Calu3 (cell line): ENCODE measurements around the gene ASB2. TPM values are rescaled to one million over a fixed set of nuclear protein-coding genes. Genes with fewer than 3 reads are reported as not detected.

Experiments used
- BruUV-seq: library from RNA; stranded (reverse); fragments of 400-500 nt; replicated peaks from 2 replicates; lab custom pipeline; 2021; lab: Mats Ljungman, UMichigan
- CTCF ChIA-PET: fragments of 300-600 bp; sonication (Branson Sonifier 250); formaldehyde crosslinking; loops from one replicate; lab custom pipeline; 2022; ENCODE audit warnings: antibody characterized with exemption; lab: Charles Lee
- DNase-seq: peaks from one replicate; pipeline ENCODE4 v3.0.0; 2022
- H3K27ac Mint-ChIP-seq: one replicate; pipeline ENCODE4 v1.8.0; 2022; ENCODE audit warnings: mixed read lengths; ENCODE audit not compliant: unreplicated experiment
- H3K27me3 Mint-ChIP-seq: one replicate; pipeline ENCODE4 v1.8.0; 2022; ENCODE audit warnings: mixed read lengths; ENCODE audit not compliant: unreplicated experiment
- H3K36me3 Mint-ChIP-seq: one replicate; pipeline ENCODE4 v1.8.0; 2022; ENCODE audit warnings: mild to moderate bottlenecking, moderate library complexity, mixed read lengths; ENCODE audit not compliant: insufficient read depth, unreplicated experiment
- H3K4me1 Mint-ChIP-seq: one replicate; pipeline ENCODE4 v1.8.0; 2022; ENCODE audit warnings: mild to moderate bottlenecking, low read depth, mixed read lengths; ENCODE audit not compliant: unreplicated experiment
- H3K4me3 Mint-ChIP-seq: one replicate; pipeline ENCODE4 v1.8.0; 2022; ENCODE audit warnings: mild to moderate bottlenecking, low read depth, moderate library complexity, mixed read lengths; ENCODE audit not compliant: unreplicated experiment
- H3K9me3 Mint-ChIP-seq: one replicate; pipeline ENCODE4 v1.8.0; 2022; ENCODE audit warnings: low read depth, mixed read lengths; ENCODE audit not compliant: unreplicated experiment
- intact Hi-C: fragments of 100-400 bp; cut with micrococcal nuclease; formaldehyde crosslinking; loops from one replicate; pipeline ENCODE4 v1.10.0; 2022; ENCODE audit not compliant: unreplicated experiment
- total RNA-seq: library from RNA; stranded (reverse); gene quantifications from 2 replicates; pipeline ENCODE4 v1.2.3, GENCODE V29; 2022
- TF ChIP-seq, protein P1 (sequence below): fragments of 200-600 bp; IDR thresholded peaks from one replicate; pipeline ENCODE4 v1.8.0; 2022; ENCODE audit warnings: antibody characterized with exemption; ENCODE audit not compliant: unreplicated experiment

The ASB2 gene
- total RNA-seq, 1 experiment from 2014 or later, result 0.19 TPM

DNA sequence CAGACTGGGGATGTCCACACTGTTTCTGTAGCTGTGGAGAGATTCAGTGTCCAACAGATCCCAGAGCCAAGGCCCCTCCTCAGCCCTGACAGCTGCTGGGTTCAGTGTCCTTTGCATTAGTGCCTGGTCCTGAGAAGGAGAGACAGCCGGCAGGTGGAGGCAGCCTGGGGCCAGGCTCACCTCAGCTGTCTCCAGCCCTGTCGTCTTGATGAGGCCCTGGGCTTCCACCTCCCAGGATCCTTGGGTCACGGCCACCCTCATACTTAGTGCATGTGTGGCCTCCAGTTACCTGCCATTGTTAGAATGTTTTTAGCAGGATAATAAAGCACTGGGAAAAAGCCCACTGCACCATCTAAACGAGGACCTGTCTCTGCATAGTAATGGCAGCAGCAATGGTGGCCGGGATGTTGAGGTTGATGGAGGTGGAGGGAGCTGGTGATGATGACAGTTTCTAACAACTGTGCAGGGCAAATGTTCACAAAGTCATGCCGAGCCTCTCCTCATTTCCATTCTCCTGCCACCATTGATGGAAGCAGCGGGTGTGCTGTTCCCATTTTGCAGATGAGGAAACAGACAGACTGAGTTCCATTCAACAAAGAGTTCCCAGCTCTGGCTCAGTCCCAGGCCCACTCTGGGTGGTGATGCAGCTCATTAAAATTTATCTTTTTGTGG, 17.7 kb downstream of the ASB2 start:
- H3K4me3 Mint-ChIP-seq, result peak overlapping the region; percentile 48
- no peaks in the 10 kb centered on the region for H3K9me3 Mint-ChIP-seq
- intact Hi-C loops, result no loop called here
- H3K4me1 Mint-ChIP-seq, result peaks cover 68% of the 10 kb centered on the region
- peak overlapping the region; percentile 99 for H3K27ac Mint-ChIP-seq
- DNase-seq, result no peak
- CTCF ChIA-PET, result interaction anchor here (0.7 to 2.4 kb wide), 7 partner anchors 10 to 42 kb away, joined by 3 to 16 read pairs (median 3); partner anchors contain the start of gene CCDC197
- BruUV-seq, result TSS peak; percentile 100
- TF ChIP-seq, protein P1, sequence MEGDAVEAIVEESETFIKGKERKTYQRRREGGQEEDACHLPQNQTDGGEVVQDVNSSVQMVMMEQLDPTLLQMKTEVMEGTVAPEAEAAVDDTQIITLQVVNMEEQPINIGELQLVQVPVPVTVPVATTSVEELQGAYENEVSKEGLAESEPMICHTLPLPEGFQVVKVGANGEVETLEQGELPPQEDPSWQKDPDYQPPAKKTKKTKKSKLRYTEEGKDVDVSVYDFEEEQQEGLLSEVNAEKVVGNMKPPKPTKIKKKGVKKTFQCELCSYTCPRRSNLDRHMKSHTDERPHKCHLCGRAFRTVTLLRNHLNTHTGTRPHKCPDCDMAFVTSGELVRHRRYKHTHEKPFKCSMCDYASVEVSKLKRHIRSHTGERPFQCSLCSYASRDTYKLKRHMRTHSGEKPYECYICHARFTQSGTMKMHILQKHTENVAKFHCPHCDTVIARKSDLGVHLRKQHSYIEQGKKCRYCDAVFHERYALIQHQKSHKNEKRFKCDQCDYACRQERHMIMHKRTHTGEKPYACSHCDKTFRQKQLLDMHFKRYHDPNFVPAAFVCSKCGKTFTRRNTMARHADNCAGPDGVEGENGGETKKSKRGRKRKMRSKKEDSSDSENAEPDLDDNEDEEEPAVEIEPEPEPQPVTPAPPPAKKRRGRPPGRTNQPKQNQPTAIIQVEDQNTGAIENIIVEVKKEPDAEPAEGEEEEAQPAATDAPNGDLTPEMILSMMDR, result no peak
- no peaks in the 10 kb centered on the region for H3K27me3 Mint-ChIP-seq
- peaks cover 16% of the 10 kb centered on the region for H3K36me3 Mint-ChIP-seq

- intact Hi-C loops, result no loop called here
- H3K9me3 Mint-ChIP-seq, result no peaks in the 10 kb centered on the region
- BruUV-seq, result no TSS peak
- H3K4me3 Mint-ChIP-seq, result no peak overlapping the region
- peaks cover 16% of the 10 kb centered on the region for H3K36me3 Mint-ChIP-seq
- DNase-seq, result no peak
- CTCF ChIA-PET, result no interaction called here
- peaks cover 61% of the 10 kb centered on the region for H3K4me1 Mint-ChIP-seq
- no peaks in the 10 kb centered on the region for H3K27me3 Mint-ChIP-seq
- no peak overlapping the region for H3K27ac Mint-ChIP-seq
- TF ChIP-seq, protein P1, result no peak
Observed at GRCh38 chr14:93957751-93958566, 18.4 kb downstream of the ASB2 start.

GRCh38 chr14:93957333-93957710, 19.0 kb downstream of the ASB2 start:
- H3K27ac Mint-ChIP-seq, result no peak overlapping the region
- no peak overlapping the region for H3K4me3 Mint-ChIP-seq
- H3K36me3 Mint-ChIP-seq, result peaks cover 16% of the 10 kb centered on the region
- DNase-seq, result no peak
- BruUV-seq, result no TSS peak
- TF ChIP-seq, protein P1, result no peak
- H3K4me1 Mint-ChIP-seq, result peaks cover 56% of the 10 kb centered on the region
- CTCF ChIA-PET, result interaction anchor here (0.6 kb wide), 1 partner anchor 17 kb away, joined by 3 read pairs; no protein-coding TSS in a partner anchor
- no peaks in the 10 kb centered on the region for H3K27me3 Mint-ChIP-seq
- intact Hi-C loops, result no loop called here
- no peaks in the 10 kb centered on the region for H3K9me3 Mint-ChIP-seq

DNA sequence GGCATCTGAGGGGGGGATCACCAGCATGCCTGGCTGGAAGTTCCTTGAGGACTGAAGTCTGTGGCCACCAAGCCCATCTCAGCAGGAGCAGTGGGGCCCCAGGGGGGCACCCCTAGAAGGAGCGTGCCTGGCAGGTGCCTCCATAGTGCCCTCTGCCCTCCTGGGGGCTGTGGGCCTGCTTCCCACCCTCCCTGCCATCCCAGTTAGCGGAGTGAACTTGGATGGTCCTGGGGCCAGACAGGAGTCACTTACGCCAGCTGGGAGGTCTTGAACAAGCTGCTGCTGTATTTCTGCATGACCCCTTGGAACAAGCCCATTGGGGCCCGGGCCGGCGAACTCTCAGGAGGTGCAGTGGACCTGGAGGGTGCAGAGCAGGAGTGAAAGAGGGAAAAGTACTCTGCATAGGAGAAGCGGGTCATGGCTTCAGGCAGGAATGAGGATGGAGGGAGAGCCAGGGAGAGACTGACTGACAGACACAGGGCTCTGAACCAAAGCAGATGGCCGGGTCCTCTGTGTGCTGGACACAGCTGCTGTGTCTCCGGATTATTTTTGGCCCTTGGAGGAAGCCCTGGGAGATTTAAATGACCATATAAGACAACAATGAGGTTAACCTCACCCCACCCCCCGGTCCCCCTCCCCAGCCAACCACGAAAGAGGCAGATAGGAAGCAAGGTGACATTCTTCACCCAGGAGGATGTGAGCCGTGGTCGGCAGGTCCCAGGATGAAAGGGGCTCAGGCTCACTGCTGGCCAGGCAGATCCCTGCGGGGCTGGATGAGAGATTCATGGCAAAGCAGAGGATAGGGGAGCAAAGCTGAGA, 19.6 kb downstream of the ASB2 start:
- Mint-ChIP-seq H3K4me3 (no peak overlapping the region), H3K36me3 (peaks cover 16% of the 10 kb centered on the region), H3K9me3 (no peaks in the 10 kb centered on the region), H3K4me1 (peaks cover 54% of the 10 kb centered on the region), H3K27me3 (no peaks in the 10 kb centered on the region), H3K27ac (peak overlapping the region; percentile 34)
- intact Hi-C loops, result no loop called here
- no TSS peak for BruUV-seq
- CTCF ChIA-PET, result interaction anchor here (0.6 kb wide), 1 partner anchor 17 kb away, joined by 3 read pairs; no protein-coding TSS in a partner anchor
- TF ChIP-seq, protein P1, result no peak
- no peak for DNase-seq
